ENCODE data around the gene PDE1A.
A peak's percentile ranks its signal among the peaks of the same experiment; 100 is the strongest.

Gene PDE1A

GRCh38 chr2:182261860-182262387 is 164.9 kb downstream of the PDE1A start:
- DNase-seq: no peak

GRCh38 chr2:182259629-182260150 is 167.1 kb downstream of the PDE1A start:
- no peak for DNase-seq

GRCh38 chr2:182252534-182252933 is 174.3 kb downstream of the PDE1A start:
- DNase-seq: no peak

GRCh38 chr2:182248898-182249297 is 177.9 kb downstream of the PDE1A start:
- no peak for DNase-seq

- no peak for DNase-seq
Measured at GRCh38 chr2:182248362-182248761, 178.5 kb downstream of the PDE1A start.

- no peak for DNase-seq
Measured at GRCh38 chr2:182247831-182248230, 179.0 kb downstream of the PDE1A start.

GRCh38 chr2:182245963-182246362 is 180.9 kb downstream of the PDE1A start:
- DNase-seq: no peak

GRCh38 chr2:182242609-182243008 is 184.2 kb downstream of the PDE1A start:
- DNase-seq: no peak

GRCh38 chr2:182241936-182242335 is 184.9 kb downstream of the PDE1A start:
- no peak for DNase-seq

GRCh38 chr2:182240862-182241371 is 185.9 kb downstream of the PDE1A start:
- DNase-seq: peak; percentile 34

GRCh38 chr2:182230561-182230960 is 196.3 kb downstream of the PDE1A start:
- no peak for DNase-seq

- no peak for DNase-seq
Measured at GRCh38 chr2:182229297-182229696, 197.5 kb downstream of the PDE1A start.

GRCh38 chr2:182228741-182229140 is 198.1 kb downstream of the PDE1A start:
- no peak for DNase-seq

- no peak for DNase-seq
Measured at GRCh38 chr2:182228073-182228473, 198.8 kb downstream of the PDE1A start.

- no peak for DNase-seq
Measured at GRCh38 chr2:182226807-182227206, 200.0 kb downstream of the PDE1A start.

- no peak for DNase-seq
Measured at GRCh38 chr2:182224669-182225068, 202.2 kb downstream of the PDE1A start.

- no peak for DNase-seq
Measured at GRCh38 chr2:182220998-182221397, 205.8 kb downstream of the PDE1A start.

GRCh38 chr2:182220335-182220734 is 206.5 kb downstream of the PDE1A start:
- no peak for DNase-seq

- DNase-seq: no peak
Measured at GRCh38 chr2:182210669-182211068, 216.2 kb downstream of the PDE1A start.

GRCh38 chr2:182208421-182208820 is 218.4 kb downstream of the PDE1A start:
- no peak for DNase-seq

GRCh38 chr2:182207049-182207746 is 219.6 kb downstream of the PDE1A start:
- DNase-seq: no peak

GRCh38 chr2:182197529-182197928 is 229.3 kb downstream of the PDE1A start:
- DNase-seq: no peak

GRCh38 chr2:182193291-182193690 is 233.5 kb downstream of the PDE1A start:
- no peak for DNase-seq

GRCh38 chr2:182191061-182191460 is 235.8 kb downstream of the PDE1A start:
- DNase-seq: no peak

- DNase-seq: no peak
Measured at GRCh38 chr2:182187130-182187529, 239.7 kb downstream of the PDE1A start.
